NT2/D1 (cell line): ENCODE measurements around the gene GNG7.

Source experiments
- SUZ12 ChIP-seq: IDR thresholded peaks from 2 replicates; pipeline ENCODE4 v1.6.1; 2011; ENCODE audit not compliant: insufficient read length, insufficient read depth; ENCODE audit errors: extremely low read depth
- ZNF274 ChIP-seq: IDR thresholded peaks from 2 replicates; pipeline ENCODE4 v1.6.1; 2011; ENCODE audit warnings: mild to moderate bottlenecking, low read depth, low read length

- TF ChIP-seq SUZ12: no peak
- no peak for TF ChIP-seq ZNF274
Measured at GRCh38 chr19:2487090-2487489, 215.4 kb downstream of the GNG7 start.
